Ishikawa (cell line): ENCODE measurements around the gene SMPDL3B.

Experiments used
- CEBPB ChIP-seq: IDR thresholded peaks from 2 replicates; pipeline ENCODE4 v1.6.1; 2012
- CREB1 ChIP-seq: IDR thresholded peaks from 2 replicates; pipeline ENCODE4 v1.6.1; 2012; ENCODE audit warnings: low read depth
- EGR1 ChIP-seq: IDR thresholded peaks from 2 replicates; pipeline ENCODE4 v1.6.1; 2012
- EP300 ChIP-seq: IDR thresholded peaks from 2 replicates; pipeline ENCODE4 v1.6.1; 2012; ENCODE audit warnings: borderline replicate concordance
- FOXM1 ChIP-seq: IDR thresholded peaks from 2 replicates; pipeline ENCODE4 v1.6.1; 2012; ENCODE audit warnings: low read depth, borderline replicate concordance
- NFIC ChIP-seq: IDR thresholded peaks from 2 replicates; pipeline ENCODE4 v1.6.1; 2012
- RAD21 ChIP-seq: IDR thresholded peaks from 2 replicates; pipeline ENCODE4 v1.6.1; 2012; ENCODE audit warnings: low read depth
- TAF1 ChIP-seq: IDR thresholded peaks from 2 replicates; pipeline ENCODE4 v1.6.1; 2012; ENCODE audit warnings: low read depth, mild to moderate bottlenecking
- TCF12 ChIP-seq: IDR thresholded peaks from 2 replicates; pipeline ENCODE4 v1.6.1; 2012; ENCODE audit warnings: low read depth
- TEAD4 ChIP-seq: IDR thresholded peaks from 2 replicates; pipeline ENCODE4 v1.6.1; 2012
- YY1 ChIP-seq: IDR thresholded peaks from 2 replicates; pipeline ENCODE4 v1.6.1; 2012; ENCODE audit warnings: low read depth
- ZBTB7A ChIP-seq: IDR thresholded peaks from 2 replicates; pipeline ENCODE4 v1.6.1; 2012; ENCODE audit warnings: low read depth
- TF ChIP-seq, protein P1 (sequence below): IDR thresholded peaks from 2 replicates; pipeline ENCODE4 v1.6.1; 2012; ENCODE audit warnings: low read depth, mild to moderate bottlenecking
- TF ChIP-seq, protein P2 (sequence below): IDR thresholded peaks from 2 replicates; pipeline ENCODE4 v1.6.1; 2012
- TF ChIP-seq, protein P3 (sequence below): IDR thresholded peaks from 2 replicates; pipeline ENCODE4 v1.6.1; 2012

The SMPDL3B gene

DNA sequence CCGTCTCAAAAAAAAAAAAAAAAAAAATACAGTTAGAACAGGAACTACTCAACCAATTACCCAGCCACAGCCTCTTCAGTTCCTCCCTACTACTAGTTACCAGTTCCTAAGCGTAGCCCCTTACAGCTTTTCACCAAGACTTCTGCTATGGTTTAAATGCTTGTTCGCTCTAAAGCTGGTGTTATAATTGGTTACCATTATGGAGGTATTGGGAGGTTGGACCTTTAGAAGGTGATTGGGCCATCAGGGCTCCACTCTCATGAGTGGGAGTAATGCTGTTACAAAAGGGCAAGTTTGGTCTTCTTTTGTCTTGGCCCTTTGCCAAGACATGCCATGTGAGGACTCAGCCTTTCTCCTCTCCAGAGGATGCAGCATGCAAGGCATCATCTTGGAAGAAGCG is 3.0 kb upstream of the SMPDL3B start:
- TF ChIP-seq, protein P1, sequence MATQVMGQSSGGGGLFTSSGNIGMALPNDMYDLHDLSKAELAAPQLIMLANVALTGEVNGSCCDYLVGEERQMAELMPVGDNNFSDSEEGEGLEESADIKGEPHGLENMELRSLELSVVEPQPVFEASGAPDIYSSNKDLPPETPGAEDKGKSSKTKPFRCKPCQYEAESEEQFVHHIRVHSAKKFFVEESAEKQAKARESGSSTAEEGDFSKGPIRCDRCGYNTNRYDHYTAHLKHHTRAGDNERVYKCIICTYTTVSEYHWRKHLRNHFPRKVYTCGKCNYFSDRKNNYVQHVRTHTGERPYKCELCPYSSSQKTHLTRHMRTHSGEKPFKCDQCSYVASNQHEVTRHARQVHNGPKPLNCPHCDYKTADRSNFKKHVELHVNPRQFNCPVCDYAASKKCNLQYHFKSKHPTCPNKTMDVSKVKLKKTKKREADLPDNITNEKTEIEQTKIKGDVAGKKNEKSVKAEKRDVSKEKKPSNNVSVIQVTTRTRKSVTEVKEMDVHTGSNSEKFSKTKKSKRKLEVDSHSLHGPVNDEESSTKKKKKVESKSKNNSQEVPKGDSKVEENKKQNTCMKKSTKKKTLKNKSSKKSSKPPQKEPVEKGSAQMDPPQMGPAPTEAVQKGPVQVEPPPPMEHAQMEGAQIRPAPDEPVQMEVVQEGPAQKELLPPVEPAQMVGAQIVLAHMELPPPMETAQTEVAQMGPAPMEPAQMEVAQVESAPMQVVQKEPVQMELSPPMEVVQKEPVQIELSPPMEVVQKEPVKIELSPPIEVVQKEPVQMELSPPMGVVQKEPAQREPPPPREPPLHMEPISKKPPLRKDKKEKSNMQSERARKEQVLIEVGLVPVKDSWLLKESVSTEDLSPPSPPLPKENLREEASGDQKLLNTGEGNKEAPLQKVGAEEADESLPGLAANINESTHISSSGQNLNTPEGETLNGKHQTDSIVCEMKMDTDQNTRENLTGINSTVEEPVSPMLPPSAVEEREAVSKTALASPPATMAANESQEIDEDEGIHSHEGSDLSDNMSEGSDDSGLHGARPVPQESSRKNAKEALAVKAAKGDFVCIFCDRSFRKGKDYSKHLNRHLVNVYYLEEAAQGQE = no peak
- peak; percentile 66 for TF ChIP-seq NFIC
- no peak for TF ChIP-seq EGR1
- no peak for TF ChIP-seq CEBPB

DNA sequence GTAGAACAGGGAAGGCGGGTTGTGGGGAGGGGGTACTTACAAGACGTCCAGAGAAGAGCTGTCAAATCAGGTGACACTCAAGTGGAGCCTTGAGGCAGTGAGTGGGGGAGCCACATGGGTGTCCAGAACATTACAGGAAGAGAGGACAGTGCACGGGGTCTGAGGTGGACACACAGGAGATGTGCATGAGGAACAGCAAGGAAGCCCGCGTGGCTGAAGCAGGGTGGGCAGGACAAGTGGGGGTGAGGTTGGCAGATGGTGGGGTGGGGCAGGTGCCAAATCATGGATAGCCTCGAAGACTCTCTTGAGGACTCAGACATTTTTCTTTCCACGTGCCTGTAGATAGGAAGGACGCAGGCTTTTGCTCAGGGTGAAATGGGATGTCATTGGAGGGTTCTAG is 921 bp downstream of the SMPDL3B start:
- TF ChIP-seq EP300 (no peak), EGR1 (no peak), TAF1 (no peak), NFIC (no peak), FOXM1 (no peak), YY1 (no peak), RAD21 (no peak), ZBTB7A (no peak), TCF12 (no peak), CEBPB (no peak), TEAD4 (no peak), CREB1 (no peak)
- TF ChIP-seq, protein P2, sequence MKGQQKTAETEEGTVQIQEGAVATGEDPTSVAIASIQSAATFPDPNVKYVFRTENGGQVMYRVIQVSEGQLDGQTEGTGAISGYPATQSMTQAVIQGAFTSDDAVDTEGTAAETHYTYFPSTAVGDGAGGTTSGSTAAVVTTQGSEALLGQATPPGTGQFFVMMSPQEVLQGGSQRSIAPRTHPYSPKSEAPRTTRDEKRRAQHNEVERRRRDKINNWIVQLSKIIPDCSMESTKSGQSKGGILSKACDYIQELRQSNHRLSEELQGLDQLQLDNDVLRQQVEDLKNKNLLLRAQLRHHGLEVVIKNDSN = no peak
- TF ChIP-seq, protein P3, sequence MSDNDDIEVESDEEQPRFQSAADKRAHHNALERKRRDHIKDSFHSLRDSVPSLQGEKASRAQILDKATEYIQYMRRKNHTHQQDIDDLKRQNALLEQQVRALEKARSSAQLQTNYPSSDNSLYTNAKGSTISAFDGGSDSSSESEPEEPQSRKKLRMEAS = no peak
- TF ChIP-seq, protein P1 = no peak

DNA sequence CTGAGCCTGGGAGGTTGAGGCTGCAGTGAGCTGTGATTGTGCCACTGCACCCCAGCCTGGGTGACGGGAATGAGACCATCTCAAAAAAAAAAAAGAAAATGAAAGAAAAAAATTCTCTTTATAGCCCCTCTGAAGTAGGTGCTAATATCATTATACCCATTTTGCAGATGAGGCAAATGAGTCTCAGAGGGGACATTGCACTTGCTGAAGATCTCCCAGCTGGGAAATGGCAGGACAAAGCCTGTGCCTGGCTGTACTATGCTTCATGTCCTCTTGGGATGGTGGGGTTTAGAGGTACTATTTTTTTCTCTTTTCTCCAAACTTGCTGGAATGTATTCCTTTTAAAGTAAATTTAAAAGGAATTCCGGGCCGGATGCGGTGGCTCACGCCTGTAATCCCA is 1.6 kb downstream of the SMPDL3B start:
- TF ChIP-seq, protein P1 = no peak
- TF ChIP-seq NFIC = no peak
- TF ChIP-seq, protein P2 = no peak

DNA sequence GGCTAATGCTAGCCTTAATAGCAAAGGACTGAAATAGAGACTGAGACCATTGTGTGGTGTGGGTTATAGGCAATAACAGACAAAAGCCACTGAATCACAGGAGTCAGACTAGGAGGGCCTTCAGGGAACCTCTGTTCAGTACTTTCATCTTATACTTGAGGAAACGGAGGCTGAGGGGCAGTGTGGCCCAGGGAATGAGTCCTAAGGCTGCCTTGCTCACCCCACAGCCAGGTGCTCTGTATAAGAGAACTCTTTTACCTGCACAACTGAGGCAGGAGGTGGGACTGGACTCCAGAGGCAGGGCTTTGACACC is 2.7 kb downstream of the SMPDL3B start:
- TF ChIP-seq, protein P3 = no peak
- TF ChIP-seq TCF12 = no peak
- TF ChIP-seq, protein P2 = no peak
- TF ChIP-seq EGR1 = no peak
- TF ChIP-seq CREB1 = no peak
- no peak for TF ChIP-seq RAD21
- TF ChIP-seq YY1 = no peak
- TF ChIP-seq CEBPB = no peak
- TF ChIP-seq FOXM1 = no peak
- TF ChIP-seq NFIC = no peak
- no peak for TF ChIP-seq ZBTB7A
- TF ChIP-seq TEAD4 = no peak
- TF ChIP-seq, protein P1 = no peak
- TF ChIP-seq EP300 = no peak
- no peak for TF ChIP-seq TAF1
